Upper lobe of left lung (tissue), 6 donors: ENCODE data around the gene MTARC2. TPM values are rescaled to one million over a fixed set of nuclear protein-coding genes. Genes with fewer than 3 reads are reported as not detected.
A peak's percentile ranks its signal among the peaks of the same experiment; 100 is the strongest.

Experiments used
- ATAC-seq, 2 donors: fragments of 200-7000 bp; cut with Tn5 transposase; one replicate each; pipeline ENCODE4 v1.9.1; 2022; ENCODE audit warnings: mild to moderate bottlenecking in 2 of 2, moderate library complexity in 2 of 2; ENCODE audit not compliant: low FRiP score in 2 of 2
- DNase-seq, 2 donors: peaks; one replicate each; pipeline ENCODE4 v3.0.0-alpha.2; 2019 to 2020
- H3K27ac ChIP-seq, 4 donors: fragments of 200-600 bp; sonication (generic); one replicate each; pipeline ENCODE4 v1.5.1; 2016 to 2019
- H3K27me3 ChIP-seq, 4 donors: fragments of 200-600 bp; sonication (generic); one replicate each; pipeline ENCODE4 v1.5.1; 2017 to 2019
- H3K36me3 ChIP-seq, 4 donors: fragments of 200-600 bp; sonication (generic); one replicate each; pipeline ENCODE4 v1.5.1; 2016 to 2019
- H3K4me1 ChIP-seq, 4 donors: fragments of 200-600 bp; sonication (generic); one replicate each; pipeline ENCODE4 v1.5.1; 2018 to 2019
- H3K4me3 ChIP-seq, 4 donors: fragments of 200-600 bp; sonication (generic); one replicate each; pipeline ENCODE4 v1.5.1; 2017 to 2019; ENCODE audit warnings: mild to moderate bottlenecking in 2 of 4, moderate library complexity in 1 of 4
- H3K9me3 ChIP-seq, 4 donors: fragments of 200-600 bp; sonication (generic); one replicate each; pipeline ENCODE4 v1.5.1; 2018 to 2019
- EP300 ChIP-seq, 4 donors: sonication (generic); formaldehyde crosslinking; IDR thresholded peaks; one replicate each; pipeline ENCODE4 v1.5.1; 2017; ENCODE audit warnings: antibody characterized with exemption in 4 of 4, control low read depth in 2 of 4
- POLR2A ChIP-seq, 4 donors: fragments of 450-650 bp; IDR thresholded peaks; one replicate each; pipeline ENCODE4 v1.5.1; 2016 to 2017; ENCODE audit warnings: antibody characterized with exemption in 4 of 4, mild to moderate bottlenecking in 2 of 4
- POLR2AphosphoS5 ChIP-seq, 2 donors: sonication (generic); formaldehyde crosslinking; IDR thresholded peaks; one replicate each; pipeline ENCODE4 v1.5.1; 2017; ENCODE audit warnings: antibody characterized with exemption in 2 of 2
- WGBS, 2 donors: methylation state at CpG; one replicate each; pipeline ENCODE4 v1.1.5; 2017 to 2018; 5-methylcytosine and 5-hydroxymethylcytosine counted together
- total RNA-seq, 6 donors: library from RNA; depleted of rRNA in 4 of 6; stranded (reverse); fragments of >200 nt in 4 of 6; gene quantifications; one replicate each; pipeline versions ENCODE4 v1.1.0 to v1.2.1, GENCODE V29; 2016 to 2021
- TF ChIP-seq, protein P1 (sequence below), 6 experiments: fragments of 450-650 bp in 4 of 6; fragments of 200-600 bp in 2 of 6; sonication (generic) in 2 of 6; IDR thresholded peaks; one replicate each; pipeline ENCODE4 v1.5.1; 2016 to 2019; ENCODE audit warnings: antibody characterized with exemption in 6 of 6
- donor health status: DM: no; HTN: no; CAD: no; lungs with moderate emphysema.
- donor health status: DM: no; HTN: yes; CAD: no; lungs with severe emphysema.

Gene MTARC2
- total RNA-seq, 6 donors from 2014 or later, result 44.2 to 125 (median 62.0) TPM

DNA sequence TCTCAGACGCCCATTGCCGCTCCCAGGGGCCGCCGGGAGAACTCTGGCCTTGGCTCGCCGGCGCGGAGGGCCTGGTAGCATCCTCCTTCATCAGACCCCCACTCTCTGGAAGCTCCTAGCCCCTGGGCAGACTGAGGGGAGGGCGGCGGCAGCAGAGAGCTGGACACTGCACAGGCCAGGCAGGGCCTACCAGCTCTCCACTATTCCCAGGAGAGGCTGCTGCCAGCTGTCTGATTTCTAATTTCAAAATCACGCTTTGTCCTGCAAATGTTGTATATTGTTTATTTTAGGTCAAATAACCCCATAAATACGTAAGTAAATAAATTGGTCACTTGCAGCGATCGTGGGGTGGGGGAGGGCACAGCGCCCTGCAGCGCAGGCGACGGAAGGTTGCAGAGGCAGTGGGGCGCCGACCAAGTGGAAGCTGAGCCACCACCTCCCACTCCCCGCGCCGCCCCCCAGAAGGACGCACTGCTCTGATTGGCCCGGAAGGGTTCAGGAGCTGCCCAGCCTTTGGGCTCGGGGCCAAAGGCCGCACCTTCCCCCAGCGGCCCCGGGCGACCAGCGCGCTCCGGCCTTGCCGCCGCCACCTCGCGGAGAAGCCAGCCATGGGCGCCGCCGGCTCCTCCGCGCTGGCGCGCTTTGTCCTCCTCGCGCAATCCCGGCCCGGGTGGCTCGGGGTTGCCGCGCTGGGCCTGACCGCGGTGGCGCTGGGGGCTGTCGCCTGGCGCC is 38.4 kb downstream of the MTARC2 start, which contains the start of gene MTARC1:
Gene MTARC1 (plus strand): TSS at position 577 of the 732 bp plus-strand sequence. CDS start 32 bp downstream, at position 609.
- TF ChIP-seq, protein P1, sequence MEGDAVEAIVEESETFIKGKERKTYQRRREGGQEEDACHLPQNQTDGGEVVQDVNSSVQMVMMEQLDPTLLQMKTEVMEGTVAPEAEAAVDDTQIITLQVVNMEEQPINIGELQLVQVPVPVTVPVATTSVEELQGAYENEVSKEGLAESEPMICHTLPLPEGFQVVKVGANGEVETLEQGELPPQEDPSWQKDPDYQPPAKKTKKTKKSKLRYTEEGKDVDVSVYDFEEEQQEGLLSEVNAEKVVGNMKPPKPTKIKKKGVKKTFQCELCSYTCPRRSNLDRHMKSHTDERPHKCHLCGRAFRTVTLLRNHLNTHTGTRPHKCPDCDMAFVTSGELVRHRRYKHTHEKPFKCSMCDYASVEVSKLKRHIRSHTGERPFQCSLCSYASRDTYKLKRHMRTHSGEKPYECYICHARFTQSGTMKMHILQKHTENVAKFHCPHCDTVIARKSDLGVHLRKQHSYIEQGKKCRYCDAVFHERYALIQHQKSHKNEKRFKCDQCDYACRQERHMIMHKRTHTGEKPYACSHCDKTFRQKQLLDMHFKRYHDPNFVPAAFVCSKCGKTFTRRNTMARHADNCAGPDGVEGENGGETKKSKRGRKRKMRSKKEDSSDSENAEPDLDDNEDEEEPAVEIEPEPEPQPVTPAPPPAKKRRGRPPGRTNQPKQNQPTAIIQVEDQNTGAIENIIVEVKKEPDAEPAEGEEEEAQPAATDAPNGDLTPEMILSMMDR (IDR thresholded peaks at IDR 0.05), result peak in 5 of 6 experiments; percentile 14 to 54 (median 35)
- TF ChIP-seq EP300 (IDR thresholded peaks at IDR 0.05) (no peak), POLR2A (IDR thresholded peaks at IDR 0.05) (peak in 1 of 4 donors; percentile 41), POLR2AphosphoS5 (IDR thresholded peaks at IDR 0.05) (peak; percentile 18 to 60)
- peaks cover 24 to 45% (median 37%) of the 10 kb centered on the region in 4 donors for H3K4me1 ChIP-seq
- H3K9me3 ChIP-seq, result no peaks in the 10 kb centered on the region
- peak; percentile 87 to 93 for DNase-seq
- peak within 1 kb of the TSS; percentile 16 to 76 (median 68) for H3K4me3 ChIP-seq
- H3K27ac ChIP-seq, result peak within 1 kb of the TSS; percentile 54 to 88 (median 80)
- ATAC-seq, result peak; percentile 79 to 81
- 0 to 5% methylated on average over 8 to 43 of the region's 56 CpGs for WGBS, 2 donors
- H3K27me3 ChIP-seq, result no peaks in the 10 kb centered on the region
- peaks cover 0 to 31% (median 2%) of the 10 kb centered on the region in 4 donors for H3K36me3 ChIP-seq

DNA sequence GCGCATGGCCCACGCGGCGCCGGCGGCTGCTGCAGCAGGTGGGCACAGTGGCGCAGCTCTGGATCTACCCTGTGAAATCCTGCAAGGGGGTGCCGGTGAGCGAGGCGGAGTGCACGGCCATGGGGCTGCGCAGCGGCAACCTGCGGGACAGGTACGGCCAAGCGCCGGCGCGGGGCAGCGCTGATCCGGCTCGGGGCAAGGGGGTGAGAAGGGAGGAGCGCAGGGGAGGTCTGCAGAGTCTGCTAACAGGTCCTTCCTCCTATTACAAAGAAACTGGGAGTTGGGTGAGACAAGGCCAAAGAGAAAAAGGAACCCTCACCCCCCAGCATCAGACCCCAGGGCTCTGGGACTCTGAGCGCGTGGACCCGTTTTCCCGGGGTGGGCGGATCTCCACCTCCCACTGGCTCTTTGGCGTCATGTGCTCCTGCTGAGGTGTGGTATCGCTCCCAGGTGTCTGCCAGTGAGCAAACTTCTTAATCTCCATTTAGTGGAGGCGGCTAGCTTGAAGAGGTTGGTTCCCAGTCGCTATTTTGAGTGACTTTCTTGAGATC is 39.0 kb downstream of the MTARC2 start:
- peak in 1 of 4 donors; percentile 30 for TF ChIP-seq POLR2A (IDR thresholded peaks at IDR 0.05)
- TF ChIP-seq EP300 (IDR thresholded peaks at IDR 0.05), result no peak
- DNase-seq (peak; percentile 81 to 90), ATAC-seq (peak; percentile 48 to 85)
- Histone ChIP-seq H3K9me3 (no peaks in the 10 kb centered on the region), H3K27ac (peak overlapping the region; percentile 54 to 88 (median 80)), H3K4me1 (peaks cover 31 to 50% (median 43%) of the 10 kb centered on the region in 4 donors), H3K36me3 (peaks cover 0 to 24% (median 0%) of the 10 kb centered on the region in 4 donors), H3K4me3 (peak overlapping the region in 3 of 4 donors; percentile 64 to 76 (median 71)), H3K27me3 (no peaks in the 10 kb centered on the region)
- WGBS, 2 donors, result 6 to 20% methylated on average over 19 to 32 of the region's 32 CpGs

DNA sequence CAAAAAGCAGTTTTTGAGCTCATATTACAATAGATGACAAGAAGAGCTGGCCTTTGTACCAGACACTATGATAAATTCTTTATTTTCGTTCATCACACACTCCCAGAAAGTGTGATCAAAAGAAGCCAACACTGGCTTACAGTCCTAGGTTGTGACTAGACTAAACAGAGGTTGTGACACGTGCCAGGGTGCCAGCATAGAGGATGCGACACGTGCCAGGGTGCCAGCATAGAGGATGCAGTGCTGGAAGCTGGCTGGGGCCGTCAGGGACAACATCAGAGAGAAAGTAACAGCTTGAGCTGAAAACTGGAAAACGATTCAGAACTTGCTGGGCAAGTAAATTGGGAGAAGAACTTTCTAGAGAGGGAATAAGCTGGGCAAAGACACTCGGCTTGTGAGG is 40.8 kb downstream of the MTARC2 start:
- TF ChIP-seq EP300 (IDR thresholded peaks at IDR 0.05), result no peak
- TF ChIP-seq, protein P1 (IDR thresholded peaks at IDR 0.05), result no peak
- TF ChIP-seq POLR2A (IDR thresholded peaks at IDR 0.05), result no peak
- TF ChIP-seq POLR2AphosphoS5 (IDR thresholded peaks at IDR 0.05), result no peak
- no peaks in the 10 kb centered on the region for H3K27me3 ChIP-seq
- DNase-seq (peak in 1 of 2 donors; percentile 39), ATAC-seq (no peak)
- peaks cover 33 to 50% (median 44%) of the 10 kb centered on the region in 4 donors for H3K4me1 ChIP-seq
- H3K36me3 ChIP-seq, result peaks cover 0 to 8% (median 0%) of the 10 kb centered on the region in 4 donors
- 51 to 55% methylated on average over 7 of the region's 7 CpGs for WGBS, 2 donors
- H3K9me3 ChIP-seq, result no peaks in the 10 kb centered on the region
- H3K27ac ChIP-seq, result peak overlapping the region; percentile 54 to 88 (median 80)
- H3K4me3 ChIP-seq, result no peak overlapping the region

DNA sequence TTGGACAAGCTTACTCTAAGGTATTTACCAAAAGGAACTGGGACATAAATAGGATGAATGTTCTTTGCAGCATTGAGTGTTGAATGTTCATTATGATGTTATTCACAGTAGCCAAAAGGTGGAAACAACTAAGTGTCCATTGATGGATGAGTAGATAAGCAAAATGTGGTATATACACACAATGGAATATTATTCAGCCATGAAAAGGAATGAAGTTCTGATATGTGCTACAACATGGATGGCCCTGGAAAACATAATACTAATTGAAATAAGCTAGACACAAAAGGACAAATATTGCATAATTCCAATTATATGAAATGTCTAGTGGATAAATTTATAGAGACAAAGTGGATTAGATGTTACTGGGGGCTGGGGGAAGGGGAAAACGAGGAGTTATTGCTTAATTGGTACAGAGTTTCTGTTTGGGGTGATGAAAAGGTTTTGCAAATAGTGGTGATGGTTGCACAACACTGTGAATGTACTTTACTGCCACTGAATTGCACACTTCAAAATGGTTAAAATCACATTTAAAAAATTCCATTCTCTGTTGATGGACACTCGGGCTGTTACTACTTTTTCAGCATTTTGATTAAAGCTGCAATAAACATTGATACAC is 41.5 kb downstream of the MTARC2 start:
- DNase-seq (no peak), ATAC-seq (no peak)
- Histone ChIP-seq H3K9me3 (no peaks in the 10 kb centered on the region), H3K4me3 (no peak overlapping the region), H3K27ac (peak overlapping the region in 3 of 4 donors; percentile 54 to 88 (median 83)), H3K4me1 (peaks cover 33 to 50% (median 44%) of the 10 kb centered on the region in 4 donors), H3K36me3 (peaks cover 0 to 5% (median 0%) of the 10 kb centered on the region in 4 donors), H3K27me3 (no peaks in the 10 kb centered on the region)
- TF ChIP-seq POLR2AphosphoS5 (IDR thresholded peaks at IDR 0.05) (peak in 1 of 2 donors; percentile 47), POLR2A (IDR thresholded peaks at IDR 0.05) (no peak), EP300 (IDR thresholded peaks at IDR 0.05) (peak in 1 of 4 donors; percentile 62)
- TF ChIP-seq, protein P1 (IDR thresholded peaks at IDR 0.05), result no peak
- WGBS, 2 donors, result 35 to 40% methylated on average over 2 of the region's 2 CpGs

DNA sequence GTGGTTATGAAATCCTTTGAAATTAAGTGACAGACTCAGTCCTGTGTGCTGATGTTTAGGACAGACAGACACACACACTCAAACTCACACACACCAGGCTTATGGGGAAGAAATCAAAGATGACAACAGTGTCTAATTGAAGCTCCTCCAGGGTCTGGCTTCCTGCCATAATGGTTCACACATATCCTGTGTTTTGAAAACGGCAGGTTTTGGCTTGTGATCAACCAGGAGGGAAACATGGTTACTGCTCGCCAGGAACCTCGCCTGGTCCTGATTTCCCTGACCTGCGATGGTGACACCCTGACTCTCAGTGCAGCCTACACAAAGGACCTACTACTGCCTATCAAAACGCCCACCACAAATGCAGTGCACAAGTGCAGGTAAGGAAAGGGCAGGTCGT is 43.2 kb downstream of the MTARC2 start:
- H3K4me3 ChIP-seq, result no peak overlapping the region
- peak overlapping the region; percentile 11 to 88 (median 56) for H3K27ac ChIP-seq
- no peak for DNase-seq
- H3K36me3 ChIP-seq, result no peaks in the 10 kb centered on the region
- TF ChIP-seq EP300 (IDR thresholded peaks at IDR 0.05) (no peak), POLR2AphosphoS5 (IDR thresholded peaks at IDR 0.05) (no peak), POLR2A (IDR thresholded peaks at IDR 0.05) (no peak)
- TF ChIP-seq, protein P1 (IDR thresholded peaks at IDR 0.05), result no peak
- H3K4me1 ChIP-seq, result peaks cover 29 to 45% (median 38%) of the 10 kb centered on the region in 4 donors
- H3K9me3 ChIP-seq, result no peaks in the 10 kb centered on the region
- WGBS, 2 donors, result 23 to 32% methylated on average over 6 of the region's 6 CpGs
- H3K27me3 ChIP-seq, result no peaks in the 10 kb centered on the region
- ATAC-seq, result no peak
